Large intestine (tissue), 12 donors: ENCODE data around the gene DDX24. TPM values are rescaled to one million over a fixed set of nuclear protein-coding genes. Genes with fewer than 3 reads are reported as not detected.

ENCODE experiments used
- DNase-seq, 2 donors: peaks; one replicate each; pipeline versions ENCODE4 v3.0.0 to v3.0.0-alpha.2; 2013
- H3K27ac ChIP-seq: one replicate; pipeline ENCODE4 v1.5.1; 2013; ENCODE audit warnings: low read length
- H3K27me3 ChIP-seq: 2 replicates; pipeline ENCODE4 v1.6.1; 2013; ENCODE audit warnings: low read length; ENCODE audit not compliant: control insufficient read depth, insufficient read depth
- H3K36me3 ChIP-seq: 2 replicates; pipeline ENCODE4 v1.6.1; 2013; ENCODE audit warnings: low read length; ENCODE audit not compliant: control insufficient read depth, insufficient read depth
- H3K4me1 ChIP-seq: one replicate; pipeline ENCODE4 v1.6.1; 2013; ENCODE audit warnings: low read length; ENCODE audit not compliant: control insufficient read depth, insufficient read depth
- H3K4me3 ChIP-seq: one replicate; pipeline ENCODE4 v1.5.1; 2013; ENCODE audit warnings: low read length
- H3K9me3 ChIP-seq: one replicate; pipeline ENCODE4 v1.6.1; 2013; ENCODE audit warnings: mild to moderate bottlenecking, low read depth, low read length, moderate library complexity; ENCODE audit not compliant: control insufficient read depth
- WGBS: methylation state at CpG from one replicate; pipeline ENCODE4 v1.1.5; 2013; ENCODE audit warnings: low lambda C conversion rate; ENCODE audit not compliant: insufficient coverage; 5-methylcytosine and 5-hydroxymethylcytosine counted together
- long read RNA-seq, 11 donors: transcript quantifications; one replicate each; lab custom pipeline, GENCODE V29; 2026
- polyA plus RNA-seq: library from polyadenylated mRNA; unstranded; fragments of 120-200 nt; gene quantifications from one replicate; pipeline ENCODE4 v1.2.1, GENCODE V29; 2013

DDX24 gene, protein sequence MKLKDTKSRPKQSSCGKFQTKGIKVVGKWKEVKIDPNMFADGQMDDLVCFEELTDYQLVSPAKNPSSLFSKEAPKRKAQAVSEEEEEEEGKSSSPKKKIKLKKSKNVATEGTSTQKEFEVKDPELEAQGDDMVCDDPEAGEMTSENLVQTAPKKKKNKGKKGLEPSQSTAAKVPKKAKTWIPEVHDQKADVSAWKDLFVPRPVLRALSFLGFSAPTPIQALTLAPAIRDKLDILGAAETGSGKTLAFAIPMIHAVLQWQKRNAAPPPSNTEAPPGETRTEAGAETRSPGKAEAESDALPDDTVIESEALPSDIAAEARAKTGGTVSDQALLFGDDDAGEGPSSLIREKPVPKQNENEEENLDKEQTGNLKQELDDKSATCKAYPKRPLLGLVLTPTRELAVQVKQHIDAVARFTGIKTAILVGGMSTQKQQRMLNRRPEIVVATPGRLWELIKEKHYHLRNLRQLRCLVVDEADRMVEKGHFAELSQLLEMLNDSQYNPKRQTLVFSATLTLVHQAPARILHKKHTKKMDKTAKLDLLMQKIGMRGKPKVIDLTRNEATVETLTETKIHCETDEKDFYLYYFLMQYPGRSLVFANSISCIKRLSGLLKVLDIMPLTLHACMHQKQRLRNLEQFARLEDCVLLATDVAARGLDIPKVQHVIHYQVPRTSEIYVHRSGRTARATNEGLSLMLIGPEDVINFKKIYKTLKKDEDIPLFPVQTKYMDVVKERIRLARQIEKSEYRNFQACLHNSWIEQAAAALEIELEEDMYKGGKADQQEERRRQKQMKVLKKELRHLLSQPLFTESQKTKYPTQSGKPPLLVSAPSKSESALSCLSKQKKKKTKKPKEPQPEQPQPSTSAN
- 109 TPM for polyA plus RNA-seq
- long read RNA-seq, donor 1, full-length matches to known transcripts, result 41 of 41 reads
- long read RNA-seq, donor 1, partial matches to known transcripts, result 0 of 41 reads
- long read RNA-seq, donor 1, other reads (novel, unspliced or antisense), result 0 of 41 reads
- long read RNA-seq, donor 2, full-length matches to known transcripts, result 69 of 93 reads
- long read RNA-seq, donor 2, partial matches to known transcripts, result 24 of 93 reads
- long read RNA-seq, donor 2, other reads (novel, unspliced or antisense), result 0 of 93 reads
- long read RNA-seq, donor 3, result 0 reads
- long read RNA-seq, donor 4, transcript DDX24-206 (2 exons, 810 nt), result major isoform, 7 of 7 reads
- long read RNA-seq, donor 4, partial matches to known transcripts, result 0 of 7 reads
- long read RNA-seq, donor 4, other reads (novel, unspliced or antisense), result 0 of 7 reads
- long read RNA-seq, donor 5, full-length matches to known transcripts, result 39 of 39 reads
- long read RNA-seq, donor 5, partial matches to known transcripts, result 0 of 39 reads
- long read RNA-seq, donor 5, other reads (novel, unspliced or antisense), result 0 of 39 reads
- long read RNA-seq, donor 6, full-length matches to known transcripts, result 60 of 81 reads
- long read RNA-seq, donor 6, partial matches to known transcripts, result 21 of 81 reads
- long read RNA-seq, donor 6, other reads (novel, unspliced or antisense), result 0 of 81 reads
- long read RNA-seq, donor 7, full-length matches to known transcripts, result 39 of 51 reads
- long read RNA-seq, donor 7, partial matches to known transcripts, result 12 of 51 reads
- long read RNA-seq, donor 7, other reads (novel, unspliced or antisense), result 0 of 51 reads
- long read RNA-seq, donor 8, full-length matches to known transcripts, result 86 of 103 reads
- long read RNA-seq, donor 8, partial matches to known transcripts, result 17 of 103 reads
- long read RNA-seq, donor 8, other reads (novel, unspliced or antisense), result 0 of 103 reads
- long read RNA-seq, donor 9, full-length matches to known transcripts, result 83 of 94 reads
- long read RNA-seq, donor 9, partial matches to known transcripts, result 11 of 94 reads
- long read RNA-seq, donor 9, other reads (novel, unspliced or antisense), result 0 of 94 reads
- long read RNA-seq, donor 10, full-length matches to known transcripts, result 73 of 88 reads
- long read RNA-seq, donor 10, partial matches to known transcripts, result 15 of 88 reads
- long read RNA-seq, donor 10, other reads (novel, unspliced or antisense), result 0 of 88 reads
- long read RNA-seq, donor 11, full-length matches to known transcripts, result 49 of 57 reads
- long read RNA-seq, donor 11, partial matches to known transcripts, result 8 of 57 reads
- long read RNA-seq, donor 11, other reads (novel, unspliced or antisense), result 0 of 57 reads

- peak within 1 kb of the TSS; percentile 94 for H3K27ac ChIP-seq
These were observed at the start of gene DDX24, which contains the start of gene IFI27L1 for GRCh38 chr14:94080621-94081385. Gene DDX24, minus strand, starts transcription at chr14:94081202. Its CDS starts 1,460 bp downstream, at chr14:94079742. Gene IFI27L1, plus strand, starts transcription at chr14:94081310. Its CDS starts 15,628 bp downstream, at chr14:94096938.

DNA sequence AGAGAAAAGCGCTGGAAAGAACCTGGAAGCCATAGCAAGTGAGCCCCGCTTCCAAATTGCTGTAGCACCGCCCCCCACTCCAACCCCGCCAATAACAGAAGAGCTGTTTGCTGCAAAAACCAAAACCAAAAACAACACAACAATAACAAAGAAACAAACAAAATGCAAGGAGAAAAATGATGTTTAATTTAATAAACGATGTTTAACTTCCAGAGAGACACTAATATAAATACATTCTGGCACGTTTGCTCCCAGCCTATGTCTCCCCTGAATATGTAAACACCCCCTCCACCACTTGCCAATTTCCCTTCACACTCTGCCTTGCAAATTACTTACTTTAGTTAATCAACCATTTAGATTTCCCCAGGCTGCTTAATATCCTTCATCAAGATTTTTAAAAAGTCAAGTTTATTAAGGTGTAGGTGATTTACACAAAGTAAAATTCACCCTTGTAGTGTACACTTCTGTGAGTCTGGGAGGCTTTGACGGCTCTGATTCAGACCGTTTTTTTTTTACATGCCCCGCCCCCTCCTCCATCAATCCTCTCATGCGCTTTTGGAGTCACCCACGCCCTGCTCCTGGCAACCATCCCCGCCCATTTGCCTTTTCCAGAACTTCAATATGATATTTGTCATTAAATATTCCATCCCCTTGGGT is 48.9 kb upstream of the DDX24 start:
- H3K4me1 ChIP-seq, result peaks cover 7% of the 10 kb centered on the region
- no peaks in the 10 kb centered on the region for H3K27me3 ChIP-seq
- DNase-seq, result peak in 1 of 2 donors; percentile 34
- H3K4me3 ChIP-seq, result peak overlapping the region; percentile 61
- 4% methylated on average over 5 of the region's 12 CpGs for WGBS
- no peaks in the 10 kb centered on the region for H3K9me3 ChIP-seq
- H3K27ac ChIP-seq, result peak overlapping the region; percentile 74
- H3K36me3 ChIP-seq, result peaks cover 11% of the 10 kb centered on the region

More at GRCh38 chr14:94080621-94081385, at the start of gene DDX24, which contains the start of gene IFI27L1:
- Histone ChIP-seq H3K27me3 (no peaks in the 10 kb centered on the region), H3K36me3 (peaks cover 21% of the 10 kb centered on the region), H3K4me1 (peaks cover 24% of the 10 kb centered on the region), H3K9me3 (no peaks in the 10 kb centered on the region), H3K4me3 (peak within 1 kb of the TSS; percentile 99)
- peak; percentile 97 to 98 for DNase-seq
- no CpG with 5 or more reads among the region's 77 CpGs for WGBS

DNA sequence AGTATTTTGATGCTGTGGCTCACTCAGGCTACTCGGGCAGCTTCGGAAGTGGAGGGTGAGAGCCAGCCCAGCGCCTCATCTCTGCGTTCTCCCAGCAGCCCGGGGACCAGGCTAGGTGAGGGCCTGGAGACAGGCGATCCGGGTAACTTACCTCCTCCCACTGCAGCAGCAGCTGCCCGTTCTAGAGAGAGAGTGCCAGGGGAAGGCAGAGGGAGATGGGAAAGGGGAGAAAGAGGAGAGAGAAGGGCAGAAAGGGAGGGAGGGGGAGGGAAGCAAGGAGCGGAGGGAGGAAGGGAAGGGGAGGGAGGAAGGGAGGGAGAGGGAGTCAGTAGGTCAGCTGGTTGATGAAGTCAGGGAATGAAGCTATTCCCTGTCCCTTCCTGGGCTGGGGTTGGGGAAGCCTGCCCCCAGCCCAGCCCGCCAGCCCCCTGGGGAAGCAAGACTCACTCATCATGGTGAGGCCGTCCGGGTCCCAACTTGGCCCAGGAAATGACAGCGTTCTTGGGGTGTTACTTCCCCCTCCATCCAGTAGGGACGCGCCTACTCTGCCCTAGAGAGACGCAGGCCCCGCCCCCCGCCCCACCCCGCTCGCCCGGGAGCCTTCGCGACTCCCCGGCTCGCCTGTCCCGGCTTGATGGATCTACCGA is 48.2 kb upstream of the DDX24 start, which contains the start of gene IFI27L2:
IFI27L2 (minus strand) TSS at position 494 of the 647 bp plus-strand sequence; CDS start at position 454, 40 bp downstream.
- WGBS, result no CpG with 5 or more reads among the region's 27 CpGs
- Histone ChIP-seq H3K9me3 (no peaks in the 10 kb centered on the region), H3K4me1 (peaks cover 7% of the 10 kb centered on the region), H3K4me3 (peak within 1 kb of the TSS; percentile 61), H3K27ac (peak within 1 kb of the TSS; percentile 74), H3K36me3 (peaks cover 11% of the 10 kb centered on the region), H3K27me3 (no peaks in the 10 kb centered on the region)
- DNase-seq, result peak; percentile 62 to 87

DNA sequence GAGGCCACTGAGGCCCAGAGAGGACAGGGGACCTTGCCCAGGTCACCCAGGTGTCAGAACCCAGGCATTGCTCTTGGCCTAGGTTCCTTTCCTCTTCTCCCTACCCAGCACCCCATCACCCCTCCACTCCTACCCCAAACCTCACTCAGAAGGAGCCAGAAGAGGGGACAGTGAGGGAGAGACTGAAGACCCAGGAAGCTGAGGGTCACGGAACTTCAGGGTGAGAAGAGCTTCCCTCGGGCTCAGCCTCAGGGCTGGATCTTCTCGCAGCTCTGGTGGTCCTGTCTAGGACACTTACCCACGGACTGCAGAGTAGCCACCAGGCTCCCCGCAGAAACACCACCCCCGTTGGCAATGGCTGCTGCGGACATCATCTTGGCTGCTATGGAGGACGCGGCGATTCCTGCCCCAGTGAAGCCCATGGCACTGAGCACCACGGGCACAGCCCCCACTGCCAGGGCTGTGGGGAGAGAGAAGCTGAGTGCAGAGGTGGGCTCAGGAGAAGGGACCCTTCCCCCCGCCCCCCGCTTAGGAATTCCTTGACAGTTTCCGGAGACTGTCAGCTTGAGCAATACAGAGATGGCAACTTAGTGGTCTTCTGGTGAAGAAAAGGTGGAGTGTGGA is 47.3 kb upstream of the DDX24 start:
- Histone ChIP-seq H3K4me3 (no peak overlapping the region), H3K9me3 (no peaks in the 10 kb centered on the region)

GRCh38 chr14:94127330-94127729 is 46.3 kb upstream of the DDX24 start:
- no peak for DNase-seq
- peaks cover 11% of the 10 kb centered on the region for H3K36me3 ChIP-seq

More for the DNA sequence above, 47.3 kb upstream of the DDX24 start:
- Histone ChIP-seq H3K27ac (no peak overlapping the region), H3K27me3 (no peaks in the 10 kb centered on the region), H3K36me3 (peaks cover 11% of the 10 kb centered on the region), H3K4me1 (peaks cover 7% of the 10 kb centered on the region)
- DNase-seq, result no peak
- no CpG with 5 or more reads among the region's 14 CpGs for WGBS

GRCh38 chr14:94126800-94127199 is 45.8 kb upstream of the DDX24 start:
- peaks cover 7% of the 10 kb centered on the region for H3K4me1 ChIP-seq

More at GRCh38 chr14:94127330-94127729, 46.3 kb upstream of the DDX24 start:
- H3K27ac ChIP-seq, result no peak overlapping the region
- WGBS, result 80% methylated on average over 1 of the region's 6 CpGs
- peaks cover 7% of the 10 kb centered on the region for H3K4me1 ChIP-seq
- H3K4me3 ChIP-seq, result no peak overlapping the region
- no peaks in the 10 kb centered on the region for H3K27me3 ChIP-seq
- H3K9me3 ChIP-seq, result no peaks in the 10 kb centered on the region

DNA sequence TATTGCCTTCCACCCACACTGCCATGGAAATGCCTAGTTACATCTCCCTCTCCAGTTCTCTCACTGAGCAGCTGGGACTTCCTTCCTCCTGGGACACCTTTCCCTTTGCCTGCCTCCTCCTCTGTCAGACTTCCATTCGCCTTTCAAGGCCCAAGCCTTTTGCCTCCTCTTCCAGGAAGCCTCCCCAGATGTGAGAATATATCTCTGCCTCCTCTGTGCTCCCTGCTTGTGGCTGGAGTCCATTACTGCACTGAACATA is 45.3 kb upstream of the DDX24 start:
- no peak overlapping the region for H3K4me3 ChIP-seq
- no peak overlapping the region for H3K27ac ChIP-seq
- WGBS, result no CpG with 5 or more reads among the region's 1 CpG
- peaks cover 7% of the 10 kb centered on the region for H3K4me1 ChIP-seq
- H3K9me3 ChIP-seq, result no peaks in the 10 kb centered on the region
- H3K36me3 ChIP-seq, result peaks cover 11% of the 10 kb centered on the region
- DNase-seq, result no peak
- no peaks in the 10 kb centered on the region for H3K27me3 ChIP-seq

More at GRCh38 chr14:94126800-94127199, 45.8 kb upstream of the DDX24 start:
- Histone ChIP-seq H3K9me3 (no peaks in the 10 kb centered on the region), H3K4me3 (no peak overlapping the region), H3K27me3 (no peaks in the 10 kb centered on the region), H3K27ac (no peak overlapping the region), H3K36me3 (peaks cover 11% of the 10 kb centered on the region)
- WGBS, result 60% methylated on average over 1 of the region's 5 CpGs
- DNase-seq, result no peak
